Right ventricle myocardium superior (tissue), 1 donor: Measurements from ENCODE around the gene WDR11. TPM values are rescaled to one million over a fixed set of nuclear protein-coding genes. Genes with fewer than 3 reads are reported as not detected.
"Not testable (repeated sequence)": the region's sequence is repeated elsewhere in the genome, so short reads cannot be mapped to it uniquely, and the experiment has no call there.

ENCODE experiments used
- ATAC-seq: fragments of 200-7000 bp; cut with Tn5 transposase; one replicate; pipeline ENCODE4 v1.9.1; 2020; ENCODE audit warnings: mild to moderate bottlenecking; ENCODE audit not compliant: poor library complexity
- DNase-seq: peaks from one replicate; pipeline ENCODE4 v3.0.0-alpha.2; 2020
- intact Hi-C: fragments of 100-400 bp; cut with DNase I; formaldehyde crosslinking; loops from one replicate; pipeline ENCODE4 v1.11.2; 2022
- total RNA-seq: library from RNA; stranded (reverse); fragmentation: NEBNext Ultra II Directional; extraction: Animal tissue kit (Norgen Biotek cat#: 25700); gene quantifications from one replicate; pipeline ENCODE4 v1.2.1, GENCODE V29; 2021
- donor health status: DM: no; HTN: yes; CAD: no; lungs with severe emphysema.

Gene WDR11
- total RNA-seq, 1 donor from 2014 or later, result 12.3 TPM

GRCh38 chr10:120838941-120839340 is 12.2 kb upstream of the WDR11 start:
- intact Hi-C loops, result no loop called here
- DNase-seq, result no peak
- ATAC-seq, result no peak

GRCh38 chr10:120841522-120842189 is 9.5 kb upstream of the WDR11 start:
- no peak for ATAC-seq
- intact Hi-C loops, result no loop called here
- DNase-seq, result no peak

- intact Hi-C loops, result no loop called here
These were observed 3.2 kb downstream of the WDR11 start for GRCh38 chr10:120854388-120854787.

GRCh38 chr10:120861178-120861855 is 10.2 kb downstream of the WDR11 start:
- DNase-seq (no peak), ATAC-seq (no peak)
- intact Hi-C loops, result no loop called here

More at GRCh38 chr10:120854388-120854787, 3.2 kb downstream of the WDR11 start:
- ATAC-seq, result no peak
- DNase-seq, result no peak

- ATAC-seq, result no peak
These were observed 22.6 kb downstream of the WDR11 start for GRCh38 chr10:120873741-120874140.

GRCh38 chr10:120883071-120883470 is 31.9 kb downstream of the WDR11 start:
- ATAC-seq (no peak), DNase-seq (no peak)
- intact Hi-C loops, result no loop called here

More at GRCh38 chr10:120873741-120874140, 22.6 kb downstream of the WDR11 start:
- intact Hi-C loops, result no loop called here
- no peak for DNase-seq

GRCh38 chr10:120887482-120887881 is 36.3 kb downstream of the WDR11 start:
- no peak for DNase-seq
- ATAC-seq, result no peak
- intact Hi-C loops, result no loop called here

- no peak for ATAC-seq
- intact Hi-C loops, result no loop called here
- no peak for DNase-seq
These were observed 40.2 kb downstream of the WDR11 start for GRCh38 chr10:120891365-120891764.

- intact Hi-C loops, result no loop called here
- ATAC-seq, result no peak
- DNase-seq, result no peak
These were observed 43.4 kb downstream of the WDR11 start for GRCh38 chr10:120894556-120894955.

- intact Hi-C loops, result no loop called here
- DNase-seq, result no peak
- ATAC-seq, result no peak
These were observed 46.2 kb downstream of the WDR11 start for GRCh38 chr10:120897343-120897742.

GRCh38 chr10:120905268-120905667 is 54.1 kb downstream of the WDR11 start:
- no peak for DNase-seq
- intact Hi-C loops, result no loop called here
- ATAC-seq, result no peak

- peak; percentile 49 for ATAC-seq
- no peak for DNase-seq
- intact Hi-C loops, result no loop called here
These were observed 66.5 kb downstream of the WDR11 start for GRCh38 chr10:120917521-120918250.

GRCh38 chr10:120923886-120924285 is 72.7 kb downstream of the WDR11 start:
- ATAC-seq, intact Hi-C loops, DNase-seq: not testable (repeated sequence)

GRCh38 chr10:120926611-120927010 is 75.4 kb downstream of the WDR11 start:
- intact Hi-C loops, result no loop called here
- ATAC-seq (no peak), DNase-seq (no peak)

GRCh38 chr10:120927352-120927751 is 76.2 kb downstream of the WDR11 start:
- DNase-seq (no peak), ATAC-seq (no peak)
- intact Hi-C loops, result no loop called here

GRCh38 chr10:120929166-120929565 is 78.0 kb downstream of the WDR11 start:
- DNase-seq (no peak), ATAC-seq (no peak)
- intact Hi-C loops, result no loop called here

GRCh38 chr10:120931423-120931822 is 80.3 kb downstream of the WDR11 start:
- DNase-seq (no peak), ATAC-seq (no peak)
- intact Hi-C loops, result no loop called here

GRCh38 chr10:120931999-120932398 is 80.8 kb downstream of the WDR11 start:
- intact Hi-C loops, result no loop called here

GRCh38 chr10:120938822-120939221 is 87.7 kb downstream of the WDR11 start:
- DNase-seq, result no peak
- ATAC-seq, result no peak
- intact Hi-C loops, result no loop called here

More at GRCh38 chr10:120931999-120932398, 80.8 kb downstream of the WDR11 start:
- DNase-seq, result no peak
- no peak for ATAC-seq
